Right lobe of liver (tissue), 4 donors: ENCODE results near the gene PRKAR1B.

Experiments
- POLR2A ChIP-seq: fragments of 450-650 bp; IDR thresholded peaks from one replicate; pipeline ENCODE4 v1.6.1; 2017; ENCODE audit warnings: antibody characterized with exemption, mild to moderate bottlenecking
- TF ChIP-seq, protein P1 (sequence below), 4 donors: fragments of 200-600 bp in 3 of 4; fragments of 450-650 bp in 1 of 4; IDR thresholded peaks; one replicate each; pipeline versions ENCODE4 v1.5.1 to v1.8.0; 2016 to 2022; ENCODE audit warnings: antibody characterized with exemption in 4 of 4, mild to moderate bottlenecking in 2 of 4
- donor health status: DM: no; HTN: no; CAD: no.
- donor health status: DM: no; HTN: no; CAD: no.
- donor health status: DM: no; HTN: yes; CAD: no.

GRCh38 chr7:548401-548800 is 178.7 kb downstream of the PRKAR1B start:
- TF ChIP-seq, protein P1, sequence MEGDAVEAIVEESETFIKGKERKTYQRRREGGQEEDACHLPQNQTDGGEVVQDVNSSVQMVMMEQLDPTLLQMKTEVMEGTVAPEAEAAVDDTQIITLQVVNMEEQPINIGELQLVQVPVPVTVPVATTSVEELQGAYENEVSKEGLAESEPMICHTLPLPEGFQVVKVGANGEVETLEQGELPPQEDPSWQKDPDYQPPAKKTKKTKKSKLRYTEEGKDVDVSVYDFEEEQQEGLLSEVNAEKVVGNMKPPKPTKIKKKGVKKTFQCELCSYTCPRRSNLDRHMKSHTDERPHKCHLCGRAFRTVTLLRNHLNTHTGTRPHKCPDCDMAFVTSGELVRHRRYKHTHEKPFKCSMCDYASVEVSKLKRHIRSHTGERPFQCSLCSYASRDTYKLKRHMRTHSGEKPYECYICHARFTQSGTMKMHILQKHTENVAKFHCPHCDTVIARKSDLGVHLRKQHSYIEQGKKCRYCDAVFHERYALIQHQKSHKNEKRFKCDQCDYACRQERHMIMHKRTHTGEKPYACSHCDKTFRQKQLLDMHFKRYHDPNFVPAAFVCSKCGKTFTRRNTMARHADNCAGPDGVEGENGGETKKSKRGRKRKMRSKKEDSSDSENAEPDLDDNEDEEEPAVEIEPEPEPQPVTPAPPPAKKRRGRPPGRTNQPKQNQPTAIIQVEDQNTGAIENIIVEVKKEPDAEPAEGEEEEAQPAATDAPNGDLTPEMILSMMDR (IDR thresholded peaks at IDR 0.05) = no peak
- no peak for TF ChIP-seq POLR2A
